BJ (cell line): ENCODE data around the gene GPR55. TPM values are rescaled to one million over a fixed set of nuclear protein-coding genes. Genes with fewer than 3 reads are reported as not detected.

ENCODE experiments used
- CTCF ChIA-PET: fragments of 350-600 bp; formaldehyde crosslinking; extraction: SDS; loops from one replicate; lab custom pipeline; 2021; ENCODE audit warnings: antibody characterized with exemption, inconsistent platforms; lab: Yijun Ruan, JAX
- POLR2A ChIA-PET: fragments of 300-600 bp; sonication (Branson Sonifier 250); formaldehyde crosslinking; extraction: SDS; loops from one replicate; lab custom pipeline; 2021; ENCODE audit warnings: antibody characterized with exemption; lab: Charles Lee
- DNase-seq: peaks from one replicate; pipeline ENCODE4 v3.0.0-alpha.2; 2011; ENCODE audit warnings: low read depth
- H3K27me3 ChIP-seq: 2 replicates; pipeline ENCODE4 v1.6.0; 2011; ENCODE audit warnings: low read length; ENCODE audit not compliant: control insufficient read depth, insufficient read depth
- H3K36me3 ChIP-seq: 2 replicates; pipeline ENCODE4 v1.5.1; 2011; ENCODE audit warnings: low read length; ENCODE audit not compliant: control insufficient read depth, insufficient read depth
- H3K4me3 ChIP-seq: 2 replicates; pipeline ENCODE4 v1.5.1; 2011; ENCODE audit warnings: low read depth, mild to moderate bottlenecking, control low read depth, low read length
- CTCF ChIP-seq: IDR thresholded peaks from 2 replicates; pipeline ENCODE4 v1.5.1; 2011; ENCODE audit warnings: low read depth, mild to moderate bottlenecking, control low read depth, inconsistent platforms, low read length, moderate library complexity; ENCODE audit not compliant: insufficient read depth
- polyA plus RNA-seq: library from polyadenylated mRNA; depleted of rRNA; stranded (reverse); fragments of >200 nt; gene quantifications from 2 replicates; pipeline ENCODE4 v1.2.3, GENCODE V29; 2011

GPR55 gene
- polyA plus RNA-seq, 1 experiment, result not detected

GRCh38 chr2:230902180-230902899 is 22.7 kb downstream of the GPR55 start:
- DNase-seq, result no peak
- Histone ChIP-seq H3K4me3 (no peak overlapping the region), H3K27me3 (peaks cover 5% of the 10 kb centered on the region), H3K36me3 (no peaks in the 10 kb centered on the region)
- POLR2A ChIA-PET, result no interaction called here
- peak; percentile 74 for TF ChIP-seq CTCF
- CTCF ChIA-PET, result interaction anchor here (0.7 to 1.7 kb wide), 8 partner anchors 10 to 656 kb away, joined by 3 to 9 read pairs (median 4); no protein-coding TSS in a partner anchor

- Histone ChIP-seq H3K4me3 (no peak overlapping the region), H3K27me3 (peaks cover 10% of the 10 kb centered on the region), H3K36me3 (no peaks in the 10 kb centered on the region)
- no peak for DNase-seq
- TF ChIP-seq CTCF, result no peak
- ChIA-PET POLR2A (no interaction called here), CTCF (interaction anchor here (0.8 to 1.7 kb wide), 3 partner anchors 30 to 92 kb away, joined by 3 to 6 read pairs (median 3); no protein-coding TSS in a partner anchor)
Observed at GRCh38 chr2:230901006-230901405, 24.0 kb downstream of the GPR55 start.

GRCh38 chr2:230900336-230900995 is 24.6 kb downstream of the GPR55 start:
- ChIA-PET POLR2A (no interaction called here), CTCF (interaction anchor here (0.8 to 1.7 kb wide), 5 partner anchors 8 to 92 kb away, joined by 3 to 6 read pairs (median 3); no protein-coding TSS in a partner anchor)
- peaks cover 12% of the 10 kb centered on the region for H3K27me3 ChIP-seq

GRCh38 chr2:230899786-230900185 is 25.3 kb downstream of the GPR55 start:
- peaks cover 12% of the 10 kb centered on the region for H3K27me3 ChIP-seq
- ChIA-PET POLR2A (no interaction called here), CTCF (interaction anchor here (1.0 to 3.4 kb wide), 6 partner anchors 9 to 88 kb away, joined by 3 to 25 read pairs (median 3); partner anchors contain the start of gene GPR55)
- H3K4me3 ChIP-seq, result no peak overlapping the region
- H3K36me3 ChIP-seq, result no peaks in the 10 kb centered on the region
- TF ChIP-seq CTCF, result no peak
- DNase-seq, result no peak

More at GRCh38 chr2:230900336-230900995, 24.6 kb downstream of the GPR55 start:
- TF ChIP-seq CTCF, result no peak
- Histone ChIP-seq H3K4me3 (no peak overlapping the region), H3K36me3 (no peaks in the 10 kb centered on the region)
- DNase-seq, result no peak

GRCh38 chr2:230899287-230899686 is 25.8 kb downstream of the GPR55 start:
- no peak for DNase-seq
- POLR2A ChIA-PET, result no interaction called here
- Histone ChIP-seq H3K27me3 (peaks cover 12% of the 10 kb centered on the region), H3K4me3 (no peak overlapping the region), H3K36me3 (no peaks in the 10 kb centered on the region)
- CTCF ChIA-PET, result interaction anchor here (1.0 to 3.4 kb wide), 4 partner anchors 9 to 88 kb away, joined by 3 to 25 read pairs (median 3); partner anchors contain the start of gene GPR55
- TF ChIP-seq CTCF, result no peak
